HepG2 (cell line): ENCODE results near the gene RNF213. TPM values are rescaled to one million over a fixed set of nuclear protein-coding genes. Genes with fewer than 3 reads are reported as not detected.

Experiments used
- BRD4 ChIP-seq: sonication (generic); formaldehyde crosslinking; IDR thresholded peaks from 2 replicates; pipeline ENCODE4 v1.4.0; 2020; ENCODE audit warnings: missing genetic modification reagents
- DRAP1 ChIP-seq: IDR thresholded peaks from 2 replicates; pipeline ENCODE4 v1.6.1; 2016; ENCODE audit warnings: missing genetic modification reagents, missing compliant biosample characterization
- HNRNPLL ChIP-seq: fragments of 200-400 bp; formaldehyde crosslinking; IDR thresholded peaks from 2 replicates; pipeline ENCODE4 v1.6.1; 2017; ENCODE audit warnings: mild to moderate bottlenecking, low read depth, low read length; ENCODE audit not compliant: poor library complexity, severe bottlenecking
- HOMEZ ChIP-seq: IDR thresholded peaks from 2 replicates; pipeline ENCODE4 v1.6.1; 2016; ENCODE audit warnings: low read depth
- HOXA9 ChIP-seq: sonication (generic); formaldehyde crosslinking; IDR thresholded peaks from 2 replicates; pipeline ENCODE4 v1.8.1; 2022; ENCODE audit warnings: missing genetic modification reagents, mild to moderate bottlenecking, moderate library complexity, borderline replicate concordance
- IRF1 ChIP-seq: sonication (generic); formaldehyde crosslinking; IDR thresholded peaks from 2 replicates; pipeline ENCODE4 v1.4.0; 2020; ENCODE audit warnings: low read depth, mild to moderate bottlenecking, missing genetic modification reagents
- IRF2 ChIP-seq: IDR thresholded peaks from 2 replicates; pipeline ENCODE4 v1.6.1; 2018; ENCODE audit warnings: missing genetic modification reagents, missing compliant biosample characterization
- KMT2B ChIP-seq: IDR thresholded peaks from 2 replicates; pipeline ENCODE4 v1.6.1; 2016; ENCODE audit warnings: missing genetic modification reagents, missing compliant biosample characterization
- MYPOP ChIP-seq: sonication (generic); formaldehyde crosslinking; IDR thresholded peaks from 2 replicates; pipeline ENCODE4 v1.8.1; 2023; ENCODE audit warnings: mild to moderate bottlenecking, moderate library complexity, missing genetic modification reagents
- NONO ChIP-seq, 2 experiments: fragments of 450-650 bp in 1 of 2; sonication (generic) in 1 of 2; formaldehyde crosslinking in 1 of 2; IDR thresholded peaks in 1 of 2; conservative IDR thresholded peaks in 1 of 2; 2 replicates each; pipeline versions ENCODE4 v1.6.1 to v1.8.0; 2017 to 2022; ENCODE audit warnings: mild to moderate bottlenecking in 1 of 2, missing genetic modification reagents in 1 of 2, moderate library complexity in 1 of 2
- ONECUT2 ChIP-seq: sonication (generic); formaldehyde crosslinking; IDR thresholded peaks from 2 replicates; pipeline ENCODE4 v1.4.0; 2020; ENCODE audit warnings: missing genetic modification reagents
- PHF8 ChIP-seq: sonication (generic); formaldehyde crosslinking; IDR thresholded peaks from 2 replicates; pipeline ENCODE4 v1.5.0; 2020; ENCODE audit warnings: missing genetic modification reagents
- PREB ChIP-seq: sonication (generic); formaldehyde crosslinking; IDR thresholded peaks from 2 replicates; pipeline ENCODE4 v1.4.0; 2020; ENCODE audit warnings: missing genetic modification reagents
- RXRA ChIP-seq: sonication (generic); formaldehyde crosslinking; IDR thresholded peaks from 2 replicates; pipeline ENCODE4 v1.5.1; 2020; ENCODE audit warnings: missing genetic modification reagents
- THRA ChIP-seq: sonication (generic); formaldehyde crosslinking; IDR thresholded peaks from 2 replicates; pipeline ENCODE4 v1.4.0; 2020; ENCODE audit warnings: missing genetic modification reagents, borderline replicate concordance
- ZFP36L1 ChIP-seq: sonication (generic); formaldehyde crosslinking; IDR thresholded peaks from 2 replicates; pipeline ENCODE4 v1.8.0; 2022; ENCODE audit warnings: mild to moderate bottlenecking, missing genetic modification reagents, moderate library complexity
- ZFP36L2 ChIP-seq: sonication (generic); formaldehyde crosslinking; IDR thresholded peaks from 2 replicates; pipeline ENCODE4 v1.4.0; 2020; ENCODE audit warnings: missing genetic modification reagents
- ZFP82 ChIP-seq: sonication (generic); formaldehyde crosslinking; IDR thresholded peaks from 2 replicates; pipeline ENCODE4 v1.5.1; 2020; ENCODE audit warnings: mild to moderate bottlenecking, missing genetic modification reagents, borderline replicate concordance
- ZMYM2 ChIP-seq: sonication (generic); formaldehyde crosslinking; IDR thresholded peaks from 2 replicates; pipeline ENCODE4 v1.8.0; 2022; ENCODE audit warnings: mild to moderate bottlenecking, missing genetic modification reagents
- ZNF451 ChIP-seq: sonication (generic); formaldehyde crosslinking; IDR thresholded peaks from 2 replicates; pipeline ENCODE4 v1.5.0; 2020; ENCODE audit warnings: mild to moderate bottlenecking, missing genetic modification reagents
- ZNF550 ChIP-seq: sonication (generic); formaldehyde crosslinking; IDR thresholded peaks from 2 replicates; pipeline ENCODE4 v1.4.0; 2020; ENCODE audit warnings: mild to moderate bottlenecking, missing genetic modification reagents, borderline replicate concordance
- ZNF557 ChIP-seq: sonication (generic); formaldehyde crosslinking; IDR thresholded peaks from 2 replicates; pipeline ENCODE4 v1.4.0; 2020; ENCODE audit warnings: missing genetic modification reagents
- ZNF564 ChIP-seq: sonication (generic); formaldehyde crosslinking; IDR thresholded peaks from 2 replicates; pipeline ENCODE4 v1.8.1; 2023; ENCODE audit warnings: mild to moderate bottlenecking, missing genetic modification reagents
- ZSCAN21 ChIP-seq: sonication (generic); formaldehyde crosslinking; IDR thresholded peaks from 2 replicates; pipeline ENCODE4 v1.8.0; 2022; ENCODE audit warnings: mild to moderate bottlenecking, missing genetic modification reagents, moderate library complexity, borderline replicate concordance
- ZSCAN22 ChIP-seq: sonication (generic); formaldehyde crosslinking; IDR thresholded peaks from 2 replicates; pipeline ENCODE4 v1.4.0; 2020; ENCODE audit warnings: mild to moderate bottlenecking, missing genetic modification reagents
- polyA plus RNA-seq, 8 experiments: library from polyadenylated mRNA; depleted of rRNA in 3 of 8; stranded (reverse) in 7 of 8; unstranded in 1 of 8; fragments of >200 nt; fragmentation: Illumina TruSeq in 4 of 8; extraction: Trizol in 4 of 8; gene quantifications; 2 replicates each; pipeline versions ENCODE4 v1.2.1 to v1.2.3, GENCODE V29; 2011 to 2016; ENCODE audit warnings: low read depth in 4 of 8, missing spikeins in 1 of 8, mixed read lengths in 1 of 8; ENCODE audit not compliant: insufficient read depth in 1 of 8
- total RNA-seq, 5 experiments: library from RNA; depleted of rRNA; stranded (reverse); fragments of >200 nt; fragmentation: Illumina TruSeq; extraction: Trizol; gene quantifications; 2 replicates each; pipeline ENCODE4 v1.2.3, GENCODE V29; 2016; ENCODE audit warnings: low read depth in 1 of 5

RNF213 gene
- total and polyA plus RNA-seq, 2 of the 13 experiments (the other 11 are each of a cell fraction or from before 2014, with no cell fraction given) = 38.6 to 38.7 TPM

- TF ChIP-seq NONO (IDR thresholded peaks at IDR 0.05) = no peak
- TF ChIP-seq NONO (CRISPR knock-in tag; conservative IDR thresholded peaks at IDR 0.05) = no peak
- 0 out of 2 replicates have a peak, but pooled peaks have one; percentile 0 for TF ChIP-seq ZNF550
- TF ChIP-seq ZFP36L2 (CRISPR knock-in tag) = no peak
- peak; percentile 58; the same call in 1 of the 2 replicates for TF ChIP-seq RXRA (CRISPR knock-in tag)
- peak; percentile 73; the same call in 1 of the 2 replicates for TF ChIP-seq ZSCAN21 (CRISPR knock-in tag)
- TF ChIP-seq ZMYM2 (CRISPR knock-in tag) = no peak
- no peak for TF ChIP-seq IRF1
- TF ChIP-seq ZNF557 (CRISPR knock-in tag) = no peak
- 0 out of 2 replicates have a peak, but pooled peaks have one; percentile 4 for TF ChIP-seq HOMEZ (CRISPR knock-in tag)
- no peak for TF ChIP-seq ZNF451
- no peak for TF ChIP-seq MYPOP (CRISPR knock-in tag)
- TF ChIP-seq KMT2B = no peak
- peak; percentile 57; the same call in 1 of the 2 replicates for TF ChIP-seq ZFP82 (CRISPR knock-in tag)
- TF ChIP-seq THRA (CRISPR knock-in tag) = no peak
- TF ChIP-seq ONECUT2 (CRISPR knock-in tag) = no peak
- no peak for TF ChIP-seq BRD4 (CRISPR knock-in tag)
- TF ChIP-seq ZSCAN22 (CRISPR knock-in tag) = no peak
- peak; percentile 80; the same call in 1 of the 2 replicates for TF ChIP-seq ZFP36L1 (CRISPR knock-in tag)
- TF ChIP-seq DRAP1 (CRISPR knock-in tag) = peak; percentile 3; the same call in 1 of the 2 replicates
- TF ChIP-seq HOXA9 (CRISPR knock-in tag) = peak; percentile 74; the same call in 1 of the 2 replicates
- no peak for TF ChIP-seq HNRNPLL
- TF ChIP-seq ZNF564 = peak; percentile 13
- no peak for TF ChIP-seq PREB (CRISPR knock-in tag)
- TF ChIP-seq PHF8 (CRISPR knock-in tag) = no peak
- no peak for TF ChIP-seq IRF2
Observed at GRCh38 chr17:80415626-80416137, 155.0 kb downstream of the RNF213 start (continued).
